GM19025 (cell line): ENCODE measurements around the gene WASL.

Source experiments
- ATAC-seq: cut with Tn5 transposase; IDR thresholded peaks from one replicate; pipeline ENCODE4 v1.9.1; 2021; ENCODE audit warnings: mild to moderate bottlenecking, low read depth, moderate library complexity; ENCODE audit not compliant: unreplicated experiment

Gene WASL

GRCh38 chr7:123665157-123665556 is 83.6 kb downstream of the WASL start:
- no peak for ATAC-seq

- no peak for ATAC-seq
Measured at GRCh38 chr7:123663200-123663599, 85.6 kb downstream of the WASL start.

- no peak for ATAC-seq
Measured at GRCh38 chr7:123662755-123663154, 86.0 kb downstream of the WASL start.

GRCh38 chr7:123662293-123662692 is 86.5 kb downstream of the WASL start:
- no peak for ATAC-seq

GRCh38 chr7:123661765-123662164 is 87.0 kb downstream of the WASL start:
- no peak for ATAC-seq

GRCh38 chr7:123660514-123661354 is 88.1 kb downstream of the WASL start:
- ATAC-seq: no peak

GRCh38 chr7:123658023-123658422 is 90.8 kb downstream of the WASL start:
- no peak for ATAC-seq

- ATAC-seq: no peak
Measured at GRCh38 chr7:123657304-123657685, 91.5 kb downstream of the WASL start.

GRCh38 chr7:123656544-123657303 is 92.1 kb downstream of the WASL start:
- no peak for ATAC-seq

- ATAC-seq: no peak
Measured at GRCh38 chr7:123655614-123656013, 93.2 kb downstream of the WASL start, which contains the start of gene LMOD2. Gene LMOD2, plus strand, starts transcription at chr7:123655866. Its CDS starts 98 bp downstream, at chr7:123655964.

- no peak for ATAC-seq
Measured at GRCh38 chr7:123653162-123653561, 95.6 kb downstream of the WASL start.

- ATAC-seq: no peak
Measured at GRCh38 chr7:123652406-123652805, 96.4 kb downstream of the WASL start.

- no peak for ATAC-seq
Measured at GRCh38 chr7:123650595-123650994, 98.2 kb downstream of the WASL start.

GRCh38 chr7:123649964-123650363 is 98.8 kb downstream of the WASL start:
- ATAC-seq: no peak

- ATAC-seq: no peak
Measured at GRCh38 chr7:123647106-123647730, 101.6 kb downstream of the WASL start.

- no peak for ATAC-seq
Measured at GRCh38 chr7:123645516-123645915, 103.3 kb downstream of the WASL start.

- ATAC-seq: no peak
Measured at GRCh38 chr7:123643495-123644441, 105.0 kb downstream of the WASL start.

GRCh38 chr7:123641901-123642300 is 106.9 kb downstream of the WASL start:
- no peak for ATAC-seq

GRCh38 chr7:123640583-123640982 is 108.2 kb downstream of the WASL start:
- ATAC-seq: no peak

- ATAC-seq: no peak
Measured at GRCh38 chr7:123639631-123640030, 109.2 kb downstream of the WASL start.
